Endothelial cell of umbilical vein (primary cell): ENCODE measurements around the gene KANK4. TPM values are rescaled to one million over a fixed set of nuclear protein-coding genes. Genes with fewer than 3 reads are reported as not detected.

Experiments
- BruUV-seq: library from RNA; stranded (reverse); fragments of 400-500 nt; replicated peaks from 2 replicates; lab custom pipeline; 2021; lab: Mats Ljungman, UMichigan
- CTCF ChIA-PET: fragments of 300-600, 350-600 bp; sonication (Branson Sonifier 250); formaldehyde crosslinking; loops from one replicate; lab custom pipeline; 2021; ENCODE audit warnings: antibody characterized with exemption, inconsistent platforms; lab: Charles Lee
- POLR2A ChIA-PET: fragments of 300-600, 350-600 bp; sonication (Branson Sonifier 250); formaldehyde crosslinking; loops from one replicate; lab custom pipeline; 2021; ENCODE audit warnings: antibody characterized with exemption, inconsistent platforms; lab: Charles Lee
- DNase-seq: peaks from one replicate; pipeline ENCODE4 v3.0.0-alpha.2; 2011; ENCODE audit warnings: low read depth, low spot score
- FAIRE-seq: peaks from 2 replicates; lab custom pipeline; 2011; peaks lifted over from hg19 to GRCh38; lab: Jason Lieb, UNC
- H2AFZ ChIP-seq: 2 replicates; pipeline ENCODE4 v1.6.0; 2012; ENCODE audit warnings: low read depth, low read length, control low read depth, inconsistent platforms
- H3K27ac ChIP-seq: 2 replicates; pipeline ENCODE4 v1.5.1; 2011; ENCODE audit warnings: low read depth, mild to moderate bottlenecking, control low read depth, low read length, moderate library complexity; ENCODE audit not compliant: insufficient read depth
- H3K27me3 ChIP-seq, 2 experiments: 2 replicates each; pipeline versions ENCODE4 v1.6.0 to v1.6.1; 2011; ENCODE audit warnings: low read length in 2 of 2, mixed read lengths in 1 of 2; ENCODE audit not compliant: control insufficient read depth in 2 of 2, insufficient read depth in 2 of 2
- H3K36me3 ChIP-seq, 2 experiments: 2 replicates in 1 of 2; 3 replicates in 1 of 2; pipeline ENCODE4 v1.5.1; 2011; ENCODE audit warnings: low read length in 2 of 2, mild to moderate bottlenecking in 1 of 2, moderate library complexity in 1 of 2; ENCODE audit not compliant: control insufficient read depth in 2 of 2, insufficient read depth in 2 of 2; ENCODE audit errors: extremely low read depth in 1 of 2
- H3K4me1 ChIP-seq: 3 replicates; pipeline ENCODE4 v1.5.1; 2011; ENCODE audit warnings: mild to moderate bottlenecking, low read length; ENCODE audit not compliant: control insufficient read depth, insufficient read depth; ENCODE audit errors: extremely low read depth
- H3K4me2 ChIP-seq: 2 replicates; pipeline ENCODE4 v1.6.1; 2011; ENCODE audit warnings: low read length, control low read depth, mixed read lengths; ENCODE audit not compliant: insufficient read depth
- H3K4me3 ChIP-seq, 3 experiments: fragments of 200-600 bp in 1 of 3; sonication (generic), shearing (Covaris generic) in 1 of 3; replicated peaks in 1 of 3; 2 replicates each; pipeline ENCODE4 v1.5.1; 2011 to 2016; ENCODE audit warnings: control low read depth in 3 of 3, low read length in 3 of 3, mild to moderate bottlenecking in 2 of 3, inconsistent platforms in 1 of 3, low read depth in 1 of 3, moderate library complexity in 1 of 3; ENCODE audit not compliant: insufficient read depth in 1 of 3
- H3K79me2 ChIP-seq: 2 replicates; pipeline ENCODE4 v1.6.0; 2012; ENCODE audit warnings: low read length, inconsistent platforms; ENCODE audit not compliant: control insufficient read depth, insufficient read depth
- H3K9ac ChIP-seq: replicated peaks from 2 replicates; pipeline ENCODE3; 2011; ENCODE audit warnings: low read length, control low read depth; ENCODE audit not compliant: insufficient read depth; ENCODE audit errors: extremely low read depth
- H3K9me1 ChIP-seq: replicated peaks from 3 replicates; pipeline ENCODE4 v1.6.0; 2011; ENCODE audit warnings: mild to moderate bottlenecking, low read length; ENCODE audit not compliant: control insufficient read depth, insufficient read depth; ENCODE audit errors: extremely low read depth
- H3K9me3 ChIP-seq: replicated peaks from 2 replicates; pipeline ENCODE4 v1.5.1; 2012; ENCODE audit warnings: low read length, inconsistent platforms; ENCODE audit not compliant: control insufficient read depth, insufficient read depth
- H4K20me1 ChIP-seq: replicated peaks from 2 replicates; pipeline ENCODE3; 2011; ENCODE audit warnings: mild to moderate bottlenecking, low read length; ENCODE audit not compliant: control insufficient read depth, insufficient read depth; ENCODE audit errors: extremely low read depth
- EZH2 ChIP-seq: IDR thresholded peaks from 2 replicates; pipeline ENCODE4 v1.6.1; 2012; ENCODE audit warnings: borderline replicate concordance, low read depth, mild to moderate bottlenecking, moderate library complexity, low read length, inconsistent platforms; ENCODE audit not compliant: severe bottlenecking
- FOS ChIP-seq: IDR thresholded peaks from 2 replicates; pipeline ENCODE4 v1.6.1; 2011; ENCODE audit warnings: mild to moderate bottlenecking, low read length, moderate library complexity, borderline replicate concordance; ENCODE audit not compliant: insufficient read depth
- GATA2 ChIP-seq: IDR thresholded peaks from 2 replicates; pipeline ENCODE4 v1.7.0; 2011; ENCODE audit warnings: low read depth, mild to moderate bottlenecking, moderate library complexity, mixed read lengths, low read length; ENCODE audit not compliant: insufficient read length, insufficient read depth
- JUN ChIP-seq: IDR thresholded peaks from 2 replicates; pipeline ENCODE4 v1.6.1; 2011; ENCODE audit warnings: borderline replicate concordance, low read depth; ENCODE audit not compliant: insufficient read length, insufficient read depth
- MYC ChIP-seq: IDR thresholded peaks from one replicate; pipeline ENCODE4 v1.6.1; 2011; ENCODE audit warnings: mild to moderate bottlenecking, low read depth, low read length
- POLR2A ChIP-seq: IDR thresholded peaks from 2 replicates; pipeline ENCODE4 v1.6.1; 2012; ENCODE audit warnings: low read depth, mild to moderate bottlenecking, control low read depth, low read length
- POLR2AphosphoS5 ChIP-seq: IDR thresholded peaks from 2 replicates; pipeline ENCODE4 v1.6.1; 2012; ENCODE audit warnings: low read depth, mild to moderate bottlenecking, control low read depth, low read length, moderate library complexity; ENCODE audit not compliant: insufficient read depth
- dilution Hi-C: fragments of 300-500 bp; cut with MboI; formaldehyde crosslinking; loops from one replicate; pipeline ENCODE4 v1.15.0; 2019; ENCODE audit warnings: low sequenced_read_pairs; ENCODE audit not compliant: extremely low pct_ligation_motif_present
- intact Hi-C: fragments of 100-400 bp; cut with micrococcal nuclease; formaldehyde crosslinking; loops from one replicate; pipeline ENCODE4 v1.10.0; 2022
- polyA plus RNA-seq, 4 experiments: library from polyadenylated mRNA; depleted of rRNA in 3 of 4; stranded (reverse) in 3 of 4; unstranded in 1 of 4; fragments of >200 nt; gene quantifications; 2 replicates each; pipeline versions ENCODE4 v1.2.1 to v1.2.3, GENCODE V29; 2011 to 2012; ENCODE audit warnings: missing spikeins in 1 of 4
- total RNA-seq: library from RNA; stranded (reverse); gene quantifications from 2 replicates; pipeline ENCODE4 v1.2.3, GENCODE V29; 2021
- TF ChIP-seq, protein P1 (sequence below): IDR thresholded peaks from 2 replicates; pipeline ENCODE4 v1.6.1; 2011; ENCODE audit not compliant: insufficient read depth, insufficient read length
- TF ChIP-seq, protein P2 (sequence below), 2 donors: IDR thresholded peaks; 1 replicate in 1 of 2; 2 replicates in 1 of 2; pipeline ENCODE4 v1.5.1; 2011; ENCODE audit warnings: low read length in 2 of 2, mild to moderate bottlenecking in 2 of 2, moderate library complexity in 2 of 2, control low read depth in 1 of 2, inconsistent platforms in 1 of 2, low read depth in 1 of 2; ENCODE audit not compliant: insufficient read depth in 1 of 2; ENCODE audit errors: extremely low read depth in 1 of 2

Gene KANK4
- total and polyA plus RNA-seq, 2 donors (not counting 3 experiments of a cell fraction or from before 2014, with no cell fraction given) = not detected

DNA sequence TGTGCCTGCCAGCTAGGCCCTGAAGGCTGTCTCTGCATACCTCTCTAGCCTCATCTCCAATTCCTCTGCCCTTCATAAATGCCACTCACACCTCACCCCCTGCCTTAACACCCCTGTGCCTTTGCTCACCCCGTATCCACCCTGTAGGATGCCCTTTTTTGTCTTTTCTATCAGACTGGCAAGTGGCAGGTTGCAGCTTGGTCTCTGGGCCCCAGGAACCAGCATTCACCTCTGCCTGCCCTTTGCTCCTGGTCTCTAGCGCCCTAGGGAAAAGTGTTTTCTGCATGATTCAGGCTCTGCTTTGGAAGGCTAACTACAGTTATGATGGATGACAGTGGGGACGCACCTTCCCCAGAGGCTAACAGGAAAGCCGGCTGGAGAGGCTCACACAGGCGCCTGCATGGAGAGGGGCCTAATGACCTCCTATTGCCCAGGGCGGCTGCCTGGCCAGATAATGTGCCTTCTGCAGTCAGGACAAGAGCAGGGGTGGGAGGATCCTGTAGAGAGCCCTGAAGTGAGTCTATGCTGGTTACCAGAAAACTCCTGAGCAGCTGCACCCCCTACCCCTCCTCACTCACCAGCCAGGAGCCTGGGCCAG is 11.2 kb downstream of the KANK4 start:
- TF ChIP-seq, protein P1, sequence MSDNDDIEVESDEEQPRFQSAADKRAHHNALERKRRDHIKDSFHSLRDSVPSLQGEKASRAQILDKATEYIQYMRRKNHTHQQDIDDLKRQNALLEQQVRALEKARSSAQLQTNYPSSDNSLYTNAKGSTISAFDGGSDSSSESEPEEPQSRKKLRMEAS = no peak
- TF ChIP-seq EZH2 (no peak), FOS (no peak), POLR2A (no peak), GATA2 (no peak), JUN (no peak), POLR2AphosphoS5 (no peak), MYC (no peak)
- TF ChIP-seq, protein P2, sequence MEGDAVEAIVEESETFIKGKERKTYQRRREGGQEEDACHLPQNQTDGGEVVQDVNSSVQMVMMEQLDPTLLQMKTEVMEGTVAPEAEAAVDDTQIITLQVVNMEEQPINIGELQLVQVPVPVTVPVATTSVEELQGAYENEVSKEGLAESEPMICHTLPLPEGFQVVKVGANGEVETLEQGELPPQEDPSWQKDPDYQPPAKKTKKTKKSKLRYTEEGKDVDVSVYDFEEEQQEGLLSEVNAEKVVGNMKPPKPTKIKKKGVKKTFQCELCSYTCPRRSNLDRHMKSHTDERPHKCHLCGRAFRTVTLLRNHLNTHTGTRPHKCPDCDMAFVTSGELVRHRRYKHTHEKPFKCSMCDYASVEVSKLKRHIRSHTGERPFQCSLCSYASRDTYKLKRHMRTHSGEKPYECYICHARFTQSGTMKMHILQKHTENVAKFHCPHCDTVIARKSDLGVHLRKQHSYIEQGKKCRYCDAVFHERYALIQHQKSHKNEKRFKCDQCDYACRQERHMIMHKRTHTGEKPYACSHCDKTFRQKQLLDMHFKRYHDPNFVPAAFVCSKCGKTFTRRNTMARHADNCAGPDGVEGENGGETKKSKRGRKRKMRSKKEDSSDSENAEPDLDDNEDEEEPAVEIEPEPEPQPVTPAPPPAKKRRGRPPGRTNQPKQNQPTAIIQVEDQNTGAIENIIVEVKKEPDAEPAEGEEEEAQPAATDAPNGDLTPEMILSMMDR (IDR thresholded peaks at IDR 0.05; ENCODE audit: extremely low read depth in 1 of 2, insufficient read depth in 1 of 2, low read depth in 1 of 2, low read length in 2 of 2) = no peak
- no peak overlapping the region for H3K27ac ChIP-seq
- ChIA-PET CTCF (no interaction called here), POLR2A (no interaction called here)
- H2AFZ ChIP-seq = no peak overlapping the region
- dilution Hi-C loops = no loop called here
- H3K36me3 ChIP-seq = no peaks in the 10 kb centered on the region
- no peak overlapping the region for H3K4me3 ChIP-seq
- H3K4me2 ChIP-seq = no peak overlapping the region
- H3K9me1 ChIP-seq = no peaks in the 10 kb centered on the region
- no peaks in the 10 kb centered on the region for H3K4me1 ChIP-seq
- H3K27me3 ChIP-seq = no peaks in the 10 kb centered on the region
- H3K79me2 ChIP-seq = no peaks in the 10 kb centered on the region
- H4K20me1 ChIP-seq = no peaks in the 10 kb centered on the region
- intact Hi-C loops = no loop called here
- no peak overlapping the region for H3K9ac ChIP-seq
- DNase-seq = no peak
- no peaks in the 10 kb centered on the region for H3K9me3 ChIP-seq
- no TSS peak for BruUV-seq
- no peak for FAIRE-seq
